Pancreas (tissue), 10 donors: ENCODE results near the gene PACS1. TPM values are rescaled to one million over a fixed set of nuclear protein-coding genes. Genes with fewer than 3 reads are reported as not detected.
A peak's percentile ranks its signal among the peaks of the same experiment; 100 is the strongest.

Source experiments
- ATAC-seq, 4 donors: fragments of 200-7000 bp; cut with Tn5 transposase; one replicate each; pipeline versions ENCODE4 v1.8.0 to v1.9.1; 2020; ENCODE audit warnings: mild to moderate bottlenecking in 4 of 4, moderate library complexity in 4 of 4
- DNase-seq, 6 donors: peaks; one replicate each; pipeline ENCODE4 v3.0.0-alpha.2; 2020
- FAIRE-seq: peaks from 2 replicates; lab custom pipeline; 2012; peaks lifted over from hg19 to GRCh38; lab: Jason Lieb, UNC
- H3K27ac ChIP-seq, 4 donors: fragments of 200-600 bp; sonication (generic); 1 replicate in 3 of 4; 2 replicates in 1 of 4; pipeline versions ENCODE4 v1.5.0 to v1.8.0; 2020
- H3K27me3 ChIP-seq, 4 donors: fragments of 200-600 bp; one replicate each; pipeline ENCODE4 v1.8.0; 2021
- H3K36me3 ChIP-seq, 3 donors: fragments of 200-600 bp; sonication (generic) in 1 of 3; one replicate each; pipeline versions ENCODE4 v1.5.0 to v1.8.0; 2020 to 2021
- H3K4me1 ChIP-seq, 3 donors: fragments of 200-600 bp; one replicate each; pipeline ENCODE4 v1.8.0; 2021
- H3K4me3 ChIP-seq, 4 donors: fragments of 200-600 bp; sonication (generic) in 2 of 4; one replicate each; pipeline versions ENCODE4 v1.5.0 to v1.8.0; 2020 to 2021
- H3K9me3 ChIP-seq, 4 donors: fragments of 200-600 bp; one replicate each; pipeline ENCODE4 v1.8.0; 2021
- CTCF ChIP-seq, 4 donors: fragments of 200-600 bp; sonication (generic) in 3 of 4; IDR thresholded peaks; one replicate each; pipeline versions ENCODE4 v1.5.0 to v1.8.0; 2021; ENCODE audit warnings: antibody characterized with exemption in 4 of 4
- WGBS, 2 donors: extraction: QIAGEN DNeasy Blood & Tissue Kit; methylation state at CpG; one replicate each; pipeline ENCODE4 v1.1.7; 2013; 5-methylcytosine and 5-hydroxymethylcytosine counted together
- intact Hi-C, 3 donors: fragments of 100-400 bp; cut with DNase I; formaldehyde crosslinking; loops; one replicate each; pipeline versions ENCODE4 v1.11.1 to v1.14.2; 2022
- polyA plus RNA-seq, 2 donors: library from polyadenylated mRNA; stranded (reverse); fragments of 200-250 nt; gene quantifications; one replicate each; pipeline ENCODE4 v1.2.3, GENCODE V29; 2013
- total RNA-seq, 6 donors: library from RNA; stranded (reverse); fragmentation: NEBNext Ultra II Directional in 4 of 6; extraction: Animal tissue kit (Norgen Biotek cat#: 25700) in 4 of 6; gene quantifications; one replicate each; pipeline versions ENCODE4 v1.2.1 to v1.2.4, GENCODE V29; 2021 to 2023
- donor health status: healthy with polysubstance abuse.
- donor health status: DM: no; HTN: no; CAD: no; lungs with moderate emphysema.
- donor health status: DM: no; HTN: no; CAD: no.
- donor health status: control.
- donor health status: control.
- donor health status: Bipolar disorder and iron deficiency.
- donor health status: DM: yes; HTN: yes; CAD: no.
- donor health status: DM: no; HTN: no; CAD: no.
- donor health status: DM: no; HTN: no; CAD: no.
- donor health status: DM: yes; HTN: yes; CAD: no.

PACS1 gene
- total and polyA plus RNA-seq, 8 donors = 16.9 to 61.0 (median 27.3) TPM

GRCh38 chr11:66284526-66285078 lies 214.5 kb downstream of the PACS1 start:
- peaks cover 0 to 10% (median 6%) of the 10 kb centered on the region in 3 donors for H3K4me1 ChIP-seq

GRCh38 chr11:66285250-66285947 lies 215.3 kb downstream of the PACS1 start:
- no peak for TF ChIP-seq CTCF (IDR thresholded peaks at IDR 0.05)
- intact Hi-C loops = loop anchor here in 1 of 3 donors (10.0 kb wide), 1 partner anchor 61 kb away; no protein-coding TSS in a partner anchor
- H3K36me3 ChIP-seq = no peaks in the 10 kb centered on the region
- DNase-seq (peak in 3 of 6 donors; percentile 7 to 64 (median 27)), ATAC-seq (no peak), FAIRE-seq (no peak)
- H3K4me3 ChIP-seq = no peak overlapping the region
- H3K27ac ChIP-seq = no peak overlapping the region
- H3K27me3 ChIP-seq = no peaks in the 10 kb centered on the region
- no peaks in the 10 kb centered on the region for H3K9me3 ChIP-seq
- peaks cover 0 to 15% (median 10%) of the 10 kb centered on the region in 3 donors for H3K4me1 ChIP-seq
- WGBS, 2 donors = 77 to 78% methylated on average over 13 of the region's 13 CpGs

More at GRCh38 chr11:66284526-66285078, 214.5 kb downstream of the PACS1 start:
- DNase-seq = peak in 2 of 6 donors; percentile 9 to 56
- WGBS, 2 donors = 93 to 95% methylated on average over 16 of the region's 16 CpGs
- no peak for TF ChIP-seq CTCF (IDR thresholded peaks at IDR 0.05)
- Histone ChIP-seq H3K36me3 (no peaks in the 10 kb centered on the region), H3K27ac (no peak overlapping the region), H3K4me3 (no peak overlapping the region), H3K9me3 (no peaks in the 10 kb centered on the region), H3K27me3 (no peaks in the 10 kb centered on the region)
- FAIRE-seq = no peak
- no peak for ATAC-seq
- intact Hi-C loops = loop anchor here in 1 of 3 donors (10.0 kb wide), 1 partner anchor 60 kb away; no protein-coding TSS in a partner anchor

- intact Hi-C loops = loop anchor here in 1 of 3 donors (10.0 kb wide), 1 partner anchor 62 kb away; no protein-coding TSS in a partner anchor
- no peaks in the 10 kb centered on the region for H3K36me3 ChIP-seq
- DNase-seq = peak in 2 of 6 donors; percentile 11 to 65
- TF ChIP-seq CTCF (IDR thresholded peaks at IDR 0.05) = no peak
- no peak for ATAC-seq
- H3K4me1 ChIP-seq = peaks cover 0 to 15% (median 10%) of the 10 kb centered on the region in 3 donors
- WGBS, 2 donors = 75 to 83% methylated on average over 5 of the region's 5 CpGs
- no peak for FAIRE-seq
- no peaks in the 10 kb centered on the region for H3K27me3 ChIP-seq
- H3K27ac ChIP-seq = no peak overlapping the region
- no peak overlapping the region for H3K4me3 ChIP-seq
- no peaks in the 10 kb centered on the region for H3K9me3 ChIP-seq
These were observed 216.6 kb downstream of the PACS1 start for GRCh38 chr11:66286699-66287098.

- no peak for TF ChIP-seq CTCF (IDR thresholded peaks at IDR 0.05)
- Histone ChIP-seq H3K36me3 (no peaks in the 10 kb centered on the region), H3K4me3 (peak overlapping the region in 1 of 4 donors; percentile 70), H3K27me3 (no peaks in the 10 kb centered on the region), H3K27ac (no peak overlapping the region), H3K4me1 (peaks cover 0 to 19% (median 15%) of the 10 kb centered on the region in 3 donors), H3K9me3 (no peaks in the 10 kb centered on the region)
- ATAC-seq (no peak), FAIRE-seq (no peak), DNase-seq (peak in 1 of 6 donors; percentile 58)
- 64 to 74% methylated on average over 9 to 10 of the region's 10 CpGs for WGBS, 2 donors
- intact Hi-C loops = loop anchor here in 1 of 3 donors (10.0 kb wide), 1 partner anchor 63 kb away; no protein-coding TSS in a partner anchor
These were observed 217.3 kb downstream of the PACS1 start for GRCh38 chr11:66287211-66287888.
